Stimulated activated CD8-positive, alpha-beta memory T cell treated with anti-CD3 and anti-CD28 coated beads, Interleukin-4, amount 100 ng/mL, for 24 hours (primary cell): ENCODE measurements around the gene IL17RD.
A peak's percentile ranks its signal among the peaks of the same experiment; 100 is the strongest.

Source experiments
- DNase-seq: peaks from one replicate; pipeline ENCODE4 v3.0.0-alpha.2; 2020; ENCODE audit warnings: low read depth

Gene IL17RD

GRCh38 chr3:57130571-57131209 is 34.5 kb downstream of the IL17RD start:
- no peak for DNase-seq

GRCh38 chr3:57128826-57129667 is 36.1 kb downstream of the IL17RD start:
- DNase-seq = no peak

- DNase-seq = no peak
Observed at GRCh38 chr3:57127891-57128518, 37.1 kb downstream of the IL17RD start.

GRCh38 chr3:57126244-57126643 is 38.9 kb downstream of the IL17RD start:
- DNase-seq = no peak

- DNase-seq = no peak
Observed at GRCh38 chr3:57120451-57121174, 44.5 kb downstream of the IL17RD start.

GRCh38 chr3:57120040-57120439 is 45.1 kb downstream of the IL17RD start:
- DNase-seq = no peak

GRCh38 chr3:57118254-57118653 is 46.9 kb downstream of the IL17RD start:
- no peak for DNase-seq

GRCh38 chr3:57116501-57116900 is 48.7 kb downstream of the IL17RD start:
- no peak for DNase-seq

- no peak for DNase-seq
Observed at GRCh38 chr3:57112206-57112605, 52.9 kb downstream of the IL17RD start.

- no peak for DNase-seq
Observed at GRCh38 chr3:57110798-57111197, 54.4 kb downstream of the IL17RD start.

GRCh38 chr3:57110214-57110613 is 54.9 kb downstream of the IL17RD start:
- DNase-seq = no peak

- DNase-seq = no peak
Observed at GRCh38 chr3:57109437-57110199, 55.5 kb downstream of the IL17RD start.

GRCh38 chr3:57108684-57109083 is 56.5 kb downstream of the IL17RD start:
- DNase-seq = no peak

GRCh38 chr3:57105585-57105984 is 59.6 kb downstream of the IL17RD start:
- DNase-seq = no peak

- peak; percentile 35 for DNase-seq
Observed at GRCh38 chr3:57100046-57100695, 65.0 kb downstream of the IL17RD start.

- DNase-seq = no peak
Observed at GRCh38 chr3:57098418-57099310, 66.5 kb downstream of the IL17RD start.

- DNase-seq = no peak
Observed at GRCh38 chr3:57097536-57097935, 67.6 kb downstream of the IL17RD start.

- no peak for DNase-seq
Observed at GRCh38 chr3:57095363-57095762, 69.8 kb downstream of the IL17RD start.

- no peak for DNase-seq
Observed at GRCh38 chr3:57094575-57094974, 70.6 kb downstream of the IL17RD start.

- DNase-seq = no peak
Observed at GRCh38 chr3:57093971-57094535, 71.1 kb downstream of the IL17RD start.
